Right lobe of liver (tissue), 6 donors: ENCODE results near the gene ING1. TPM values are rescaled to one million over a fixed set of nuclear protein-coding genes. Genes with fewer than 3 reads are reported as not detected.

Experiments
- ATAC-seq, 4 donors: fragments of 200-7000 bp; cut with Tn5 transposase; one replicate each; pipeline ENCODE4 v1.9.1; 2020; ENCODE audit warnings: mild to moderate bottlenecking in 4 of 4, moderate library complexity in 4 of 4
- DNase-seq, 3 donors: peaks; one replicate each; pipeline ENCODE4 v3.0.0-alpha.2; 2020
- H3K27ac ChIP-seq, 3 donors: fragments of 200-600 bp; one replicate each; pipeline ENCODE4 v1.8.0; 2022
- H3K27me3 ChIP-seq, 2 donors: fragments of 200-600 bp; one replicate each; pipeline ENCODE4 v1.8.0; 2022
- H3K36me3 ChIP-seq, 4 donors: fragments of 200-600 bp; sonication (generic) in 1 of 4; one replicate each; pipeline versions ENCODE4 v1.5.1 to v1.8.0; 2017 to 2022; ENCODE audit warnings: control low read depth in 1 of 4
- H3K4me1 ChIP-seq, 4 donors: fragments of 200-600 bp; sonication (generic) in 1 of 4; one replicate each; pipeline versions ENCODE4 v1.5.1 to v1.8.0; 2017 to 2022; ENCODE audit warnings: control low read depth in 1 of 4
- H3K4me3 ChIP-seq, 3 donors: fragments of 200-600 bp; one replicate each; pipeline ENCODE4 v1.8.0; 2022
- H3K9me3 ChIP-seq, 4 donors: fragments of 200-600 bp; sonication (generic) in 1 of 4; one replicate each; pipeline versions ENCODE4 v1.5.1 to v1.8.0; 2017 to 2022; ENCODE audit warnings: control low read depth in 1 of 4
- CTCF ChIP-seq, 4 donors: fragments of 200-600 bp in 3 of 4; fragments of 450-650 bp in 1 of 4; IDR thresholded peaks; one replicate each; pipeline versions ENCODE4 v1.5.1 to v1.8.0; 2016 to 2022; ENCODE audit warnings: antibody characterized with exemption in 4 of 4, mild to moderate bottlenecking in 2 of 4
- POLR2A ChIP-seq: fragments of 450-650 bp; IDR thresholded peaks from one replicate; pipeline ENCODE4 v1.6.1; 2017; ENCODE audit warnings: antibody characterized with exemption, mild to moderate bottlenecking
- WGBS: methylation state at CpG from one replicate; pipeline ENCODE4 v1.1.6; 2018; ENCODE audit warnings: low coverage, low lambda C conversion rate; ENCODE audit not compliant: insufficient coverage; ENCODE audit errors: missing lambda C conversion rate; 5-methylcytosine and 5-hydroxymethylcytosine counted together
- intact Hi-C, 2 donors: fragments of 100-400 bp; cut with DNase I; formaldehyde crosslinking; loops; one replicate each; pipeline versions ENCODE4 v1.11.2 to v1.14.1; 2022
- total RNA-seq, 6 experiments: library from RNA; depleted of rRNA in 2 of 6; stranded (reverse); fragments of >200 nt in 2 of 6; fragmentation: NEBNext Ultra II Directional in 3 of 6; extraction: Animal tissue kit (Norgen Biotek cat#: 25700) in 3 of 6; gene quantifications; one replicate each; pipeline versions ENCODE4 v1.1.0 to v1.2.4, GENCODE V29; 2016 to 2023
- donor health status: DM: no; HTN: yes; CAD: no.
- donor health status: DM: no; HTN: no; CAD: no.
- donor health status: DM: no; HTN: no; CAD: no.
- donor health status: DM: no; HTN: yes; CAD: no.
- donor health status: DM: no; HTN: yes; CAD: no.

Gene ING1
- total RNA-seq, 6 experiments from 2014 or later = 3.8 to 12.0 (median 8.8) TPM

- 40% methylated on average over 3 of the region's 3 CpGs for WGBS
- no peak overlapping the region for H3K27ac ChIP-seq
- no peaks in the 10 kb centered on the region for H3K9me3 ChIP-seq
- no peak overlapping the region for H3K4me3 ChIP-seq
- TF ChIP-seq CTCF (IDR thresholded peaks at IDR 0.05) (no peak), POLR2A (no peak)
- no peaks in the 10 kb centered on the region for H3K4me1 ChIP-seq
- DNase-seq (no peak), ATAC-seq (no peak)
- no peaks in the 10 kb centered on the region for H3K36me3 ChIP-seq
- intact Hi-C loops = no loop called here
- no peaks in the 10 kb centered on the region for H3K27me3 ChIP-seq
These were observed 55.6 kb downstream of the ING1 start for GRCh38 chr13:110769097-110769496.

- no peak overlapping the region for H3K27ac ChIP-seq
- ATAC-seq (no peak), DNase-seq (no peak)
- H3K9me3 ChIP-seq = no peaks in the 10 kb centered on the region
- H3K27me3 ChIP-seq = no peaks in the 10 kb centered on the region
- no peak for TF ChIP-seq CTCF (IDR thresholded peaks at IDR 0.05)
- TF ChIP-seq POLR2A = no peak
- intact Hi-C loops = no loop called here
- no peaks in the 10 kb centered on the region for H3K36me3 ChIP-seq
- 58% methylated on average over 9 of the region's 10 CpGs for WGBS
- H3K4me1 ChIP-seq = no peaks in the 10 kb centered on the region
- H3K4me3 ChIP-seq = no peak overlapping the region
These were observed 57.2 kb downstream of the ING1 start for GRCh38 chr13:110770678-110771077.

GRCh38 chr13:110771194-110771593, 57.7 kb downstream of the ING1 start:
- 46% methylated on average over 9 of the region's 9 CpGs for WGBS
- no peaks in the 10 kb centered on the region for H3K27me3 ChIP-seq
- no peaks in the 10 kb centered on the region for H3K36me3 ChIP-seq
- DNase-seq = no peak
- peak; percentile 52 to 79 (median 64) for ATAC-seq
- TF ChIP-seq POLR2A (no peak), CTCF (IDR thresholded peaks at IDR 0.05) (no peak)
- no peak overlapping the region for H3K4me3 ChIP-seq
- intact Hi-C loops = no loop called here
- no peaks in the 10 kb centered on the region for H3K9me3 ChIP-seq
- no peak overlapping the region for H3K27ac ChIP-seq
- no peaks in the 10 kb centered on the region for H3K4me1 ChIP-seq

GRCh38 chr13:110772091-110772984, 58.8 kb downstream of the ING1 start:
- no peak overlapping the region for H3K4me3 ChIP-seq
- H3K36me3 ChIP-seq = no peaks in the 10 kb centered on the region
- no peak overlapping the region for H3K27ac ChIP-seq
- WGBS = 75% methylated on average over 11 of the region's 13 CpGs
- no peaks in the 10 kb centered on the region for H3K4me1 ChIP-seq
- no peak for TF ChIP-seq CTCF (IDR thresholded peaks at IDR 0.05)
- TF ChIP-seq POLR2A = no peak
- no peak for ATAC-seq
- no peak for DNase-seq
- no peaks in the 10 kb centered on the region for H3K27me3 ChIP-seq
- intact Hi-C loops = no loop called here
- H3K9me3 ChIP-seq = no peaks in the 10 kb centered on the region

Other genes starting within 250 kb of the ING1 start
- 10 to 100 TPM; 12.5 to 47.2 (median 36.3) TPM for gene RAB20, start 152.0 kb upstream of the ING1 start, total RNA-seq
- gene NAXD, start 98.2 kb upstream of the ING1 start, total RNA-seq = 10 to 100 TPM; 24.2 to 41.9 (median 29.9) TPM
- 10 to 100 TPM; 22.0 to 53.2 (median 27.3) TPM for gene CARS2, start 7.6 kb upstream of the ING1 start, total RNA-seq
- 10 to 100 TPM; 40.4 to 56.2 (median 44.3) TPM for gene ANKRD10, start 201.4 kb downstream of the ING1 start, total RNA-seq